OCI-LY7 (cell line): ENCODE data around the gene HOTAIR. TPM values are rescaled to one million over a fixed set of nuclear protein-coding genes. Genes with fewer than 3 reads are reported as not detected.
A peak's percentile ranks its signal among the peaks of the same experiment; 100 is the strongest.

Source experiments
- BruUV-seq: library from RNA; stranded (reverse); fragments of 400-500 nt; replicated peaks from 2 replicates; lab custom pipeline; 2021; lab: Mats Ljungman, UMichigan
- CTCF ChIA-PET: fragments of 300-600 bp; sonication (Branson Sonifier 250); formaldehyde crosslinking; loops from one replicate; lab custom pipeline; 2022; ENCODE audit warnings: antibody characterized with exemption; ENCODE audit not compliant: unreplicated experiment; lab: Charles Lee
- POLR2A ChIA-PET: fragments of 300-600 bp; sonication (Branson Sonifier 250); formaldehyde crosslinking; loops from one replicate; lab custom pipeline; 2022; ENCODE audit warnings: antibody characterized with exemption; lab: Charles Lee
- DNase-seq: peaks from one replicate; pipeline ENCODE4 v3.0.0-alpha.2; 2015; ENCODE audit warnings: low spot score
- H2AFZ ChIP-seq: fragments of 200-600 bp; sonication (generic), shearing (Covaris generic); 2 replicates; pipeline ENCODE4 v1.6.1; 2014; ENCODE audit warnings: mild to moderate bottlenecking, antibody characterized with exemption, low read length, moderate library complexity
- H3K27ac ChIP-seq: fragments of 200-600 bp; sonication (generic); 2 replicates; pipeline ENCODE4 v1.5.1; 2014; ENCODE audit warnings: mixed run types, low read depth, mild to moderate bottlenecking, moderate library complexity, low read length, inconsistent platforms; ENCODE audit not compliant: poor library complexity, severe bottlenecking
- H3K36me3 ChIP-seq: fragments of 200-600 bp; sonication (generic); 2 replicates; pipeline ENCODE4 v1.6.1; 2014; ENCODE audit warnings: mild to moderate bottlenecking, antibody characterized with exemption, low read length, moderate library complexity, mixed read lengths; ENCODE audit not compliant: insufficient read depth
- H3K4me1 ChIP-seq: fragments of 200-600 bp; sonication (generic); 2 replicates; pipeline ENCODE4 v1.5.1; 2014; ENCODE audit warnings: mild to moderate bottlenecking, low read length; ENCODE audit not compliant: insufficient read depth, poor library complexity, severe bottlenecking
- H3K4me2 ChIP-seq: fragments of 200-600 bp; sonication (generic); 2 replicates; pipeline ENCODE4 v1.6.1; 2014; ENCODE audit warnings: mild to moderate bottlenecking, low read length
- H3K4me3 ChIP-seq: fragments of 200-600 bp; sonication (generic); 2 replicates; pipeline ENCODE4 v1.5.1; 2014; ENCODE audit warnings: mild to moderate bottlenecking, low read depth, low read length; ENCODE audit not compliant: poor library complexity, severe bottlenecking
- H3K79me2 ChIP-seq: fragments of 200-600 bp; sonication (generic); 2 replicates; pipeline ENCODE4 v1.6.1; 2016; ENCODE audit warnings: low read depth, mild to moderate bottlenecking, low read length, moderate library complexity, mixed read lengths; ENCODE audit not compliant: insufficient read depth
- H3K9me2 ChIP-seq: fragments of 200-600 bp; sonication (generic); 2 replicates; pipeline ENCODE4 v1.6.1; 2016; ENCODE audit warnings: mild to moderate bottlenecking, low read length, mixed read lengths; ENCODE audit not compliant: insufficient read depth
- H3K9me3 ChIP-seq: fragments of 200-600 bp; sonication (generic); 2 replicates; pipeline ENCODE4 v1.6.1; 2014; ENCODE audit warnings: mild to moderate bottlenecking, mixed run types, low read length, mixed read lengths
- H4K20me1 ChIP-seq: fragments of 200-600 bp; sonication (generic); 2 replicates; pipeline ENCODE4 v1.6.1; 2014; ENCODE audit warnings: mild to moderate bottlenecking, antibody characterized with exemption, low read length, moderate library complexity, mixed read lengths; ENCODE audit not compliant: insufficient read depth
- CTCF ChIP-seq: fragments of 200-600 bp; sonication (generic); conservative IDR thresholded peaks from 2 replicates; pipeline ENCODE4 v1.5.1; 2014; ENCODE audit warnings: mild to moderate bottlenecking, antibody characterized with exemption, low read length, moderate library complexity, mixed read lengths
- EZH2phosphoT487 ChIP-seq: fragments of 200-600 bp; sonication (generic); IDR thresholded peaks from 2 replicates; pipeline ENCODE4 v1.6.1; 2018; ENCODE audit warnings: low read depth, borderline replicate concordance, mild to moderate bottlenecking, mixed run types, antibody characterized with exemption, low read length, moderate library complexity, mixed read lengths
- intact Hi-C: fragments of 100-400 bp; cut with micrococcal nuclease; formaldehyde crosslinking; loops from one replicate; pipeline ENCODE4 v1.10.0; 2022; ENCODE audit not compliant: unreplicated experiment
- total RNA-seq, 2 experiments: library from RNA; depleted of rRNA in 1 of 2; stranded (reverse); fragments of >200 nt in 1 of 2; shearing (Covaris generic) in 1 of 2; gene quantifications; 2 replicates each; pipeline ENCODE4 v1.2.3, GENCODE V29; 2014 to 2022

HOTAIR gene
- total RNA-seq, 2 experiments from 2014 or later, result 0.88 to 5.3 TPM

- BruUV-seq, result no TSS peak
- Histone ChIP-seq H3K36me3 (no peaks in the 10 kb centered on the region), H2AFZ (no peak overlapping the region), H3K9me2 (no peaks in the 10 kb centered on the region), H3K4me2 (peak overlapping the region; percentile 65), H4K20me1 (no peaks in the 10 kb centered on the region), H3K27ac (no peak overlapping the region), H3K79me2 (no peaks in the 10 kb centered on the region), H3K4me1 (peaks cover 31% of the 10 kb centered on the region), H3K4me3 (peak overlapping the region; percentile 71), H3K9me3 (no peaks in the 10 kb centered on the region)
- TF ChIP-seq CTCF (no peak), EZH2phosphoT487 (no peak)
- DNase-seq, result no peak
- intact Hi-C loops, result no loop called here
- POLR2A ChIA-PET, result no interaction called here
- CTCF ChIA-PET, result interaction anchor here (0.6 to 0.7 kb wide), 2 partner anchors 11 to 205 kb away, joined by 3 to 4 read pairs; no protein-coding TSS in a partner anchor
Observed at GRCh38 chr12:53973236-53974042, 1.3 kb downstream of the HOTAIR start.

GRCh38 chr12:53972722-53973235, 2.0 kb downstream of the HOTAIR start, which contains the start of gene HOXC11:
TSS of gene HOXC11 (plus strand) at chr12:53973126. CDS start at chr12:53973242, 116 bp downstream.
- Histone ChIP-seq H3K27ac (no peak within 1 kb of the TSS), H3K4me1 (peaks cover 24% of the 10 kb centered on the region), H3K9me3 (no peaks in the 10 kb centered on the region), H3K9me2 (no peaks in the 10 kb centered on the region), H3K36me3 (no peaks in the 10 kb centered on the region), H4K20me1 (no peaks in the 10 kb centered on the region), H2AFZ (0 out of 2 replicates have a peak within 1 kb of the TSS, but pooled peaks have one; percentile 77), H3K79me2 (no peaks in the 10 kb centered on the region), H3K4me2 (peak within 1 kb of the TSS; percentile 65), H3K4me3 (peak within 1 kb of the TSS; percentile 71)
- ChIA-PET CTCF (no interaction called here), POLR2A (no interaction called here)
- TF ChIP-seq EZH2phosphoT487 (no peak), CTCF (no peak)
- DNase-seq, result no peak
- intact Hi-C loops, result no loop called here
- no TSS peak for BruUV-seq
